Endothelial cell of umbilical vein (primary cell): Measurements from ENCODE around the gene PSMD13. TPM values are rescaled to one million over a fixed set of nuclear protein-coding genes. Genes with fewer than 3 reads are reported as not detected.

Experiments used
- BruUV-seq: library from RNA; stranded (reverse); fragments of 400-500 nt; replicated peaks from 2 replicates; lab custom pipeline; 2021; lab: Mats Ljungman, UMichigan
- CTCF ChIA-PET: fragments of 300-600, 350-600 bp; sonication (Branson Sonifier 250); formaldehyde crosslinking; loops from one replicate; lab custom pipeline; 2021; ENCODE audit warnings: antibody characterized with exemption, inconsistent platforms; lab: Charles Lee
- POLR2A ChIA-PET: fragments of 300-600, 350-600 bp; sonication (Branson Sonifier 250); formaldehyde crosslinking; loops from one replicate; lab custom pipeline; 2021; ENCODE audit warnings: antibody characterized with exemption, inconsistent platforms; lab: Charles Lee
- DNase-seq: peaks from one replicate; pipeline ENCODE4 v3.0.0-alpha.2; 2011; ENCODE audit warnings: low read depth, low spot score
- FAIRE-seq: peaks from 2 replicates; lab custom pipeline; 2011; peaks lifted over from hg19 to GRCh38; lab: Jason Lieb, UNC
- H2AFZ ChIP-seq: 2 replicates; pipeline ENCODE4 v1.6.0; 2012; ENCODE audit warnings: low read depth, low read length, control low read depth, inconsistent platforms
- H3K27ac ChIP-seq: 2 replicates; pipeline ENCODE4 v1.5.1; 2011; ENCODE audit warnings: low read depth, mild to moderate bottlenecking, control low read depth, low read length, moderate library complexity; ENCODE audit not compliant: insufficient read depth
- H3K27me3 ChIP-seq, 2 experiments: 2 replicates each; pipeline versions ENCODE4 v1.6.0 to v1.6.1; 2011; ENCODE audit warnings: low read length in 2 of 2, mixed read lengths in 1 of 2; ENCODE audit not compliant: control insufficient read depth in 2 of 2, insufficient read depth in 2 of 2
- H3K36me3 ChIP-seq, 2 experiments: 2 replicates in 1 of 2; 3 replicates in 1 of 2; pipeline ENCODE4 v1.5.1; 2011; ENCODE audit warnings: low read length in 2 of 2, mild to moderate bottlenecking in 1 of 2, moderate library complexity in 1 of 2; ENCODE audit not compliant: control insufficient read depth in 2 of 2, insufficient read depth in 2 of 2; ENCODE audit errors: extremely low read depth in 1 of 2
- H3K4me1 ChIP-seq: 3 replicates; pipeline ENCODE4 v1.5.1; 2011; ENCODE audit warnings: mild to moderate bottlenecking, low read length; ENCODE audit not compliant: control insufficient read depth, insufficient read depth; ENCODE audit errors: extremely low read depth
- H3K4me2 ChIP-seq: 2 replicates; pipeline ENCODE4 v1.6.1; 2011; ENCODE audit warnings: low read length, control low read depth, mixed read lengths; ENCODE audit not compliant: insufficient read depth
- H3K4me3 ChIP-seq, 3 experiments: fragments of 200-600 bp in 1 of 3; sonication (generic), shearing (Covaris generic) in 1 of 3; replicated peaks in 1 of 3; 2 replicates each; pipeline ENCODE4 v1.5.1; 2011 to 2016; ENCODE audit warnings: control low read depth in 3 of 3, low read length in 3 of 3, mild to moderate bottlenecking in 2 of 3, inconsistent platforms in 1 of 3, low read depth in 1 of 3, moderate library complexity in 1 of 3; ENCODE audit not compliant: insufficient read depth in 1 of 3
- H3K79me2 ChIP-seq: 2 replicates; pipeline ENCODE4 v1.6.0; 2012; ENCODE audit warnings: low read length, inconsistent platforms; ENCODE audit not compliant: control insufficient read depth, insufficient read depth
- H3K9ac ChIP-seq: replicated peaks from 2 replicates; pipeline ENCODE3; 2011; ENCODE audit warnings: low read length, control low read depth; ENCODE audit not compliant: insufficient read depth; ENCODE audit errors: extremely low read depth
- H3K9me1 ChIP-seq: replicated peaks from 3 replicates; pipeline ENCODE4 v1.6.0; 2011; ENCODE audit warnings: mild to moderate bottlenecking, low read length; ENCODE audit not compliant: control insufficient read depth, insufficient read depth; ENCODE audit errors: extremely low read depth
- H3K9me3 ChIP-seq: replicated peaks from 2 replicates; pipeline ENCODE4 v1.5.1; 2012; ENCODE audit warnings: low read length, inconsistent platforms; ENCODE audit not compliant: control insufficient read depth, insufficient read depth
- H4K20me1 ChIP-seq: replicated peaks from 2 replicates; pipeline ENCODE3; 2011; ENCODE audit warnings: mild to moderate bottlenecking, low read length; ENCODE audit not compliant: control insufficient read depth, insufficient read depth; ENCODE audit errors: extremely low read depth
- EZH2 ChIP-seq: IDR thresholded peaks from 2 replicates; pipeline ENCODE4 v1.6.1; 2012; ENCODE audit warnings: borderline replicate concordance, low read depth, mild to moderate bottlenecking, moderate library complexity, low read length, inconsistent platforms; ENCODE audit not compliant: severe bottlenecking
- GATA2 ChIP-seq: IDR thresholded peaks from 2 replicates; pipeline ENCODE4 v1.7.0; 2011; ENCODE audit warnings: low read depth, mild to moderate bottlenecking, moderate library complexity, mixed read lengths, low read length; ENCODE audit not compliant: insufficient read length, insufficient read depth
- MYC ChIP-seq: IDR thresholded peaks from one replicate; pipeline ENCODE4 v1.6.1; 2011; ENCODE audit warnings: mild to moderate bottlenecking, low read depth, low read length
- POLR2A ChIP-seq: IDR thresholded peaks from 2 replicates; pipeline ENCODE4 v1.6.1; 2012; ENCODE audit warnings: low read depth, mild to moderate bottlenecking, control low read depth, low read length
- POLR2AphosphoS5 ChIP-seq: IDR thresholded peaks from 2 replicates; pipeline ENCODE4 v1.6.1; 2012; ENCODE audit warnings: low read depth, mild to moderate bottlenecking, control low read depth, low read length, moderate library complexity; ENCODE audit not compliant: insufficient read depth
- dilution Hi-C: fragments of 300-500 bp; cut with MboI; formaldehyde crosslinking; loops from one replicate; pipeline ENCODE4 v1.15.0; 2019; ENCODE audit warnings: low sequenced_read_pairs; ENCODE audit not compliant: extremely low pct_ligation_motif_present
- intact Hi-C: fragments of 100-400 bp; cut with micrococcal nuclease; formaldehyde crosslinking; loops from one replicate; pipeline ENCODE4 v1.10.0; 2022
- polyA plus RNA-seq, 4 experiments: library from polyadenylated mRNA; depleted of rRNA in 3 of 4; stranded (reverse) in 3 of 4; unstranded in 1 of 4; fragments of >200 nt; gene quantifications; 2 replicates each; pipeline versions ENCODE4 v1.2.1 to v1.2.3, GENCODE V29; 2011 to 2012; ENCODE audit warnings: missing spikeins in 1 of 4
- total RNA-seq: library from RNA; stranded (reverse); gene quantifications from 2 replicates; pipeline ENCODE4 v1.2.3, GENCODE V29; 2021
- TF ChIP-seq, protein P1 (sequence below): IDR thresholded peaks from 2 replicates; pipeline ENCODE4 v1.6.1; 2011; ENCODE audit not compliant: insufficient read depth, insufficient read length

The PSMD13 gene
- total and polyA plus RNA-seq, 2 donors (not counting 3 experiments of a cell fraction or from before 2014, with no cell fraction given) = 168 to 214 TPM

GRCh38 chr11:235609-235996, 1.2 kb upstream of the PSMD13 start:
- intact Hi-C loops (loop anchor here (5.0 kb wide), 1 partner anchor 72 kb away; the partner anchor contains the start of gene IFITM2), dilution Hi-C loops (no loop called here)
- H3K36me3 ChIP-seq = no peaks in the 10 kb centered on the region
- BruUV-seq = TSS peak; percentile 69
- ChIA-PET CTCF (no interaction called here), POLR2A (no interaction called here)
- DNase-seq = no peak
- peak; percentile 38 for FAIRE-seq
- H3K4me3 ChIP-seq = peak overlapping the region; percentile 5 to 84 (median 44)
- no peaks in the 10 kb centered on the region for H3K9me1 ChIP-seq
- peak overlapping the region; percentile 6 for H3K27ac ChIP-seq
- peak overlapping the region; percentile 73 for H3K4me2 ChIP-seq
- no peaks in the 10 kb centered on the region for H3K27me3 ChIP-seq
- H3K9ac ChIP-seq = peak overlapping the region; percentile 19
- H3K4me1 ChIP-seq = peaks cover 16% of the 10 kb centered on the region
- H4K20me1 ChIP-seq = no peaks in the 10 kb centered on the region
- no peaks in the 10 kb centered on the region for H3K9me3 ChIP-seq
- H3K79me2 ChIP-seq = peaks cover 35% of the 10 kb centered on the region
- H2AFZ ChIP-seq = peak overlapping the region; percentile 67
- TF ChIP-seq POLR2A (no peak), POLR2AphosphoS5 (no peak), GATA2 (no peak), MYC (no peak), EZH2 (no peak)
- TF ChIP-seq, protein P1, sequence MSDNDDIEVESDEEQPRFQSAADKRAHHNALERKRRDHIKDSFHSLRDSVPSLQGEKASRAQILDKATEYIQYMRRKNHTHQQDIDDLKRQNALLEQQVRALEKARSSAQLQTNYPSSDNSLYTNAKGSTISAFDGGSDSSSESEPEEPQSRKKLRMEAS = no peak
